ENCODE results near the gene TOR2A. TPM values are rescaled to one million over a fixed set of nuclear protein-coding genes. Genes with fewer than 3 reads are reported as not detected.

Gene TOR2A
- total RNA-seq, 4 donors from 2014 or later = 31.4 to 126 (median 48.1) TPM

DNA sequence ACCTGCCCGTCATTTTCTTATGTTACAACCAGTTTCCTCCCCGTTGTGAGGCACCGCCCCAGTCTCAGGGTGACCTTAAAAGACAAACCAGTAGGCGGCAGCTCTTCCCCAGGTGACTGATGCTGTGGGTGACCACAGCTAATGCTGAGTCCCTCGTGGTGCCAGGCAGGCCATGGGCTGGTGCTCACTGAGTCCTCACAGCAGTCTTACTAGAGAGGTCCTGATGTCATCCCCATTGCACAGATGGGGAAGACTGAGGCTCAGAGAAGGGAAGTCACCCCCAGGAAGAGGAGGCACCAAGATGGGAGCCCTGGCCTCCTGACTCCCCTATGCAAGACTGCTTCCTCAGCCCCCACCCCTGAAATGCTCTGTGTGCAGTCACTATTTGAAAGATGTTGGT, 27.3 kb downstream of the TOR2A start:
- intact Hi-C loops (cut with DNase I; ENCODE audit: low total_unique reads) (no loop called here), in situ Hi-C loops (cut with MboI; ENCODE audit: low pct_ligation_motif_present in 1 of 4, low pct_unique_long_range_greater_than_20kb in 1 of 4, low sequenced_read_pairs in 3 of 4) (no loop called here)
- H3K9me3 ChIP-seq = no peaks in the 10 kb centered on the region

GRCh38 chr9:127706836-127707241, 28.3 kb downstream of the TOR2A start, which contains the start of gene CFAP157:
Gene CFAP157, plus strand, starts transcription at chr9:127706988. Its CDS starts 44 bp downstream, at chr9:127707032.
- no peak within 1 kb of the TSS for H3K4me3 ChIP-seq
- DNase-seq = no peak
- intact Hi-C loops (cut with DNase I; ENCODE audit: low total_unique reads) (no loop called here), in situ Hi-C loops (cut with MboI; ENCODE audit: low pct_ligation_motif_present in 1 of 4, low pct_unique_long_range_greater_than_20kb in 1 of 4, low sequenced_read_pairs in 3 of 4) (no loop called here)
- TF ChIP-seq POLR2A (IDR thresholded peaks at IDR 0.05) = no peak
- TF ChIP-seq EP300 (IDR thresholded peaks at IDR 0.05; ENCODE audit: low read depth) = no peak
- no peak for TF ChIP-seq POLR2AphosphoS5 (IDR thresholded peaks at IDR 0.05)
- TF ChIP-seq, protein P1, sequence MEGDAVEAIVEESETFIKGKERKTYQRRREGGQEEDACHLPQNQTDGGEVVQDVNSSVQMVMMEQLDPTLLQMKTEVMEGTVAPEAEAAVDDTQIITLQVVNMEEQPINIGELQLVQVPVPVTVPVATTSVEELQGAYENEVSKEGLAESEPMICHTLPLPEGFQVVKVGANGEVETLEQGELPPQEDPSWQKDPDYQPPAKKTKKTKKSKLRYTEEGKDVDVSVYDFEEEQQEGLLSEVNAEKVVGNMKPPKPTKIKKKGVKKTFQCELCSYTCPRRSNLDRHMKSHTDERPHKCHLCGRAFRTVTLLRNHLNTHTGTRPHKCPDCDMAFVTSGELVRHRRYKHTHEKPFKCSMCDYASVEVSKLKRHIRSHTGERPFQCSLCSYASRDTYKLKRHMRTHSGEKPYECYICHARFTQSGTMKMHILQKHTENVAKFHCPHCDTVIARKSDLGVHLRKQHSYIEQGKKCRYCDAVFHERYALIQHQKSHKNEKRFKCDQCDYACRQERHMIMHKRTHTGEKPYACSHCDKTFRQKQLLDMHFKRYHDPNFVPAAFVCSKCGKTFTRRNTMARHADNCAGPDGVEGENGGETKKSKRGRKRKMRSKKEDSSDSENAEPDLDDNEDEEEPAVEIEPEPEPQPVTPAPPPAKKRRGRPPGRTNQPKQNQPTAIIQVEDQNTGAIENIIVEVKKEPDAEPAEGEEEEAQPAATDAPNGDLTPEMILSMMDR (IDR thresholded peaks at IDR 0.05) = no peak
- peaks cover 0 to 8% (median 3%) of the 10 kb centered on the region in 4 donors for H3K4me1 ChIP-seq
- H3K9me3 ChIP-seq = no peaks in the 10 kb centered on the region
- no peak within 1 kb of the TSS for H3K27ac ChIP-seq
- 56% methylated on average over 11 of the region's 11 CpGs; no CpG with 5 or more reads in 1 of the 2 donors for WGBS, 2 donors (ENCODE audit: low coverage in 1 of 2)
- no peaks in the 10 kb centered on the region for H3K36me3 ChIP-seq
- H3K27me3 ChIP-seq = no peaks in the 10 kb centered on the region

More for the DNA sequence above, 27.3 kb downstream of the TOR2A start:
- TF ChIP-seq, protein P1 (IDR thresholded peaks at IDR 0.05) = peak in 2 of 5 experiments; percentile 11 to 29
- no peak for TF ChIP-seq EP300 (IDR thresholded peaks at IDR 0.05; ENCODE audit: low read depth)
- H3K36me3 ChIP-seq = no peaks in the 10 kb centered on the region
- no peak overlapping the region for H3K27ac ChIP-seq
- WGBS, 2 donors (ENCODE audit: low coverage in 1 of 2) = 34% methylated on average over 5 of the region's 5 CpGs; no CpG with 5 or more reads in 1 of the 2 donors
- no peak overlapping the region for H3K4me3 ChIP-seq
- no peaks in the 10 kb centered on the region for H3K27me3 ChIP-seq
- H3K4me1 ChIP-seq = peaks cover 0 to 8% (median 3%) of the 10 kb centered on the region in 4 donors
- DNase-seq = peak; percentile 34

GRCh38 chr9:127705577-127706379, 29.3 kb downstream of the TOR2A start:
- 86% methylated on average over 12 of the region's 12 CpGs; no CpG with 5 or more reads in 1 of the 2 donors for WGBS, 2 donors (ENCODE audit: low coverage in 1 of 2)
- TF ChIP-seq POLR2A (IDR thresholded peaks at IDR 0.05) (no peak), EP300 (IDR thresholded peaks at IDR 0.05; ENCODE audit: low read depth) (no peak)
- Histone ChIP-seq H3K27ac (no peak overlapping the region), H3K36me3 (no peaks in the 10 kb centered on the region), H3K4me3 (no peak overlapping the region), H3K4me1 (peaks cover 0 to 8% (median 3%) of the 10 kb centered on the region in 4 donors), H3K9me3 (no peaks in the 10 kb centered on the region), H3K27me3 (no peaks in the 10 kb centered on the region)
- DNase-seq = no peak
- intact Hi-C loops (cut with DNase I; ENCODE audit: low total_unique reads) (no loop called here), in situ Hi-C loops (cut with MboI; ENCODE audit: low pct_ligation_motif_present in 1 of 4, low pct_unique_long_range_greater_than_20kb in 1 of 4, low sequenced_read_pairs in 3 of 4) (no loop called here)

- 73 to 80% methylated on average over 7 to 9 of the region's 9 CpGs for WGBS, 2 donors (ENCODE audit: low coverage in 1 of 2)
Observed at GRCh38 chr9:127703289-127703946, 31.7 kb downstream of the TOR2A start.

More at GRCh38 chr9:127703289-127703946, 31.7 kb downstream of the TOR2A start:
- peaks cover 0 to 19% (median 11%) of the 10 kb centered on the region in 4 donors for H3K4me1 ChIP-seq
- DNase-seq = no peak
- intact Hi-C loops (cut with DNase I; ENCODE audit: low total_unique reads) = no loop called here
- H3K27me3 ChIP-seq = no peaks in the 10 kb centered on the region
- in situ Hi-C loops (cut with MboI; ENCODE audit: low pct_ligation_motif_present in 1 of 4, low pct_unique_long_range_greater_than_20kb in 1 of 4, low sequenced_read_pairs in 3 of 4) = no loop called here
- no peak overlapping the region for H3K27ac ChIP-seq
- TF ChIP-seq, protein P1 (IDR thresholded peaks at IDR 0.05) = no peak
- TF ChIP-seq POLR2AphosphoS5 (IDR thresholded peaks at IDR 0.05) (no peak), EP300 (IDR thresholded peaks at IDR 0.05; ENCODE audit: low read depth) (no peak), POLR2A (IDR thresholded peaks at IDR 0.05) (no peak)
- no peaks in the 10 kb centered on the region for H3K9me3 ChIP-seq
- no peak overlapping the region for H3K4me3 ChIP-seq
- no peaks in the 10 kb centered on the region for H3K36me3 ChIP-seq
